Gastrocnemius medialis (tissue), 4 donors: ENCODE measurements around the gene TRIO. TPM values are rescaled to one million over a fixed set of nuclear protein-coding genes. Genes with fewer than 3 reads are reported as not detected.

Experiments
- ATAC-seq, 2 donors: fragments of 150-250 bp; one replicate each; pipeline ENCODE4 v1.9.1; 2016
- DNase-seq, 2 donors: peaks; one replicate each; pipeline ENCODE4 v3.0.0-alpha.2; 2019
- H3K27ac ChIP-seq, 4 donors: fragments of 200-600 bp; sonication (generic); 1 replicate in 1 of 4; 2 replicates in 3 of 4; pipeline ENCODE4 v1.5.1; 2016 to 2018; ENCODE audit warnings: mild to moderate bottlenecking in 2 of 4, moderate library complexity in 1 of 4
- H3K27me3 ChIP-seq, 3 donors: fragments of 200-600 bp; sonication (generic) in 2 of 3; 1 replicate in 1 of 3; 2 replicates in 2 of 3; pipeline versions ENCODE4 v1.5.1 to v1.6.0; 2016 to 2019; ENCODE audit warnings: mild to moderate bottlenecking in 1 of 3, moderate library complexity in 1 of 3
- H3K36me3 ChIP-seq, 2 donors: fragments of 200-600 bp; sonication (generic) in 1 of 2; one replicate each; pipeline ENCODE4 v1.5.1; 2017 to 2018
- H3K4me1 ChIP-seq, 2 donors: fragments of 200-600 bp; sonication (generic) in 1 of 2; one replicate each; pipeline ENCODE4 v1.5.1; 2016 to 2017; ENCODE audit warnings: mild to moderate bottlenecking in 2 of 2
- H3K4me3 ChIP-seq, 4 donors: fragments of 200-600 bp; sonication (generic) in 3 of 4; 1 replicate in 1 of 4; 2 replicates in 3 of 4; pipeline ENCODE4 v1.5.1; 2016 to 2019; ENCODE audit warnings: mild to moderate bottlenecking in 2 of 4
- H3K9me3 ChIP-seq, 3 donors: fragments of 200-600 bp; sonication (generic) in 2 of 3; 1 replicate in 1 of 3; 2 replicates in 2 of 3; pipeline ENCODE4 v1.5.1; 2016 to 2019
- CTCF ChIP-seq, 5 experiments: fragments of 450-650 bp in 3 of 5; fragments of 200-600 bp in 2 of 5; sonication (generic) in 2 of 5; IDR thresholded peaks in 4 of 5; conservative IDR thresholded peaks in 1 of 5; 1 replicate in 4 of 5; 2 replicates in 1 of 5; pipeline ENCODE4 v1.5.1; 2016 to 2019; ENCODE audit warnings: antibody characterized with exemption in 5 of 5, mild to moderate bottlenecking in 3 of 5, moderate library complexity in 3 of 5
- POLR2A ChIP-seq, 2 donors: fragments of 450-650 bp; IDR thresholded peaks; one replicate each; pipeline ENCODE4 v1.6.1; 2017; ENCODE audit warnings: antibody characterized with exemption in 2 of 2, mild to moderate bottlenecking in 2 of 2, moderate library complexity in 2 of 2
- in situ Hi-C, 4 donors: fragments of 200-750 bp; cut with MboI; loops; one replicate each; pipeline versions ENCODE4 v1.15.0 to v1.8.0; 2017; ENCODE audit warnings: low sequenced_read_pairs in 4 of 4
- intact Hi-C: fragments of 100-400 bp; cut with DNase I; formaldehyde crosslinking; loops from one replicate; pipeline ENCODE4 v1.15.1; 2023; ENCODE audit warnings: low total_unique reads
- total RNA-seq, 4 donors: library from RNA; depleted of rRNA; stranded (reverse); fragments of >200 nt; gene quantifications; one replicate each; pipeline versions ENCODE4 v1.1.0 to v1.2.3, GENCODE V29; 2016

The TRIO gene
- total RNA-seq, 4 donors from 2014 or later, result 31.5 to 57.5 (median 50.4) TPM

DNA sequence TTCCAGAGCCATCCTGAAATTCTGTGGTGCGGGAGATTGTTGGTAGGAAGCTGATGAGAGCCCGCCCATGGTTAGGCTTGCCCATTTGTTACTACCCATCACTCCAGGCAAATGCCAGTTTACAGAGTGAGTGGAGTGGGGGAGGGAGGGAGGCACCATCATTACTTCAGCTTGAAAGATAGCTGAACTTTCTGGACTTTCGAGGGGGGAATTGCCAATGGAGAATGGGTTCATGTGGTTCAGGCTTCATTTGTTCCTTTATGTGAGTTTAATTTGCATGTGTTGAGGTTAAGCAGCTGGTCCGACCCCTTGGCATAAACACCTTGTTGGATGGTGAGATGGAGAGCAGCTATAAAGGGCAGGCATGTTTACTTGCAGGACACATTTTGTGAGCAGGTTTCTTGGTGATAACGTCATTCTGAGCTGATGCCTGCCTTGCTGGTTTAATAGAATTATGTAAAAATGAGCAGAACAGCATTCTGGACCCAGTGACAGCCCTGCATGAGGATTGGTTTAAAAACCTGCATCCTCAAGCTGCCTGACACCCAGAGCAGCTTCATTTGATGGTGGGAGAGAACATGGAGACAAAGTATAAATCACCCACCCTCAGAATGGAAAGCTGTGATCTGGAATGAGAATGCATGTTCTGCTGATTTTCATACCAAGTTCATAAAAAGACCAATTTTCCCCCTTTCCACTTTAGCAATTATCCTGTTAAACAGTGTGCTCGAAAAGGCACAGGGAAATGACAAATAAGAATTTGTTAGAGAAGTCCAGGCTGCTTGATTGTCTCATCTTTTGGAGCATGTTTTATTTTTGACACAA is 106.3 kb downstream of the TRIO start:
- no peak for TF ChIP-seq CTCF (IDR thresholded peaks at IDR 0.05 in 4 of 5, conservative IDR thresholded peaks at IDR 0.05 in 1 of 5)
- no peak for TF ChIP-seq POLR2A (IDR thresholded peaks at IDR 0.05)
- no peaks in the 10 kb centered on the region for H3K36me3 ChIP-seq
- ATAC-seq, result no peak
- DNase-seq, result no peak
- H3K27me3 ChIP-seq, result no peaks in the 10 kb centered on the region
- peak overlapping the region in 2 of 4 donors; percentile 57 to 75 for H3K27ac ChIP-seq
- H3K4me3 ChIP-seq, result no peak overlapping the region
- no peaks in the 10 kb centered on the region for H3K9me3 ChIP-seq
- in situ Hi-C loops (loop anchor here in 2 of 4 donors (10.0 to 25.0 kb wide), 2 partner anchors 105 to 262 kb away; partner anchors contain the start of gene TRIO (in 1 of the 2)), intact Hi-C loops (no loop called here)
- peaks cover 52 to 58% of the 10 kb centered on the region in 2 donors for H3K4me1 ChIP-seq

- H3K36me3 ChIP-seq, result no peaks in the 10 kb centered on the region
- H3K9me3 ChIP-seq, result no peaks in the 10 kb centered on the region
- TF ChIP-seq CTCF (IDR thresholded peaks at IDR 0.05 in 4 of 5, conservative IDR thresholded peaks at IDR 0.05 in 1 of 5) (no peak), POLR2A (IDR thresholded peaks at IDR 0.05) (peak in 1 of 2 donors; percentile 38)
- H3K4me1 ChIP-seq, result peaks cover 44 to 53% of the 10 kb centered on the region in 2 donors
- intact Hi-C loops, result no loop called here
- DNase-seq (peak; percentile 29 to 62), ATAC-seq (peak; percentile 71 to 86)
- peak overlapping the region; percentile 57 to 75 (median 62) for H3K27ac ChIP-seq
- H3K27me3 ChIP-seq, result no peaks in the 10 kb centered on the region
- peak overlapping the region in 3 of 4 donors; percentile 32 to 39 (median 33) for H3K4me3 ChIP-seq
- in situ Hi-C loops, result loop anchor here in 2 of 4 donors (10.0 to 25.0 kb wide), 2 partner anchors 105 to 263 kb away; partner anchors contain the start of gene TRIO (in 1 of the 2)
Observed at GRCh38 chr5:14250084-14250695, 107.0 kb downstream of the TRIO start.

GRCh38 chr5:14250748-14251701 is 107.9 kb downstream of the TRIO start:
- Histone ChIP-seq H3K4me1 (peaks cover 36 to 52% of the 10 kb centered on the region in 2 donors), H3K9me3 (no peaks in the 10 kb centered on the region), H3K4me3 (peak overlapping the region in 1 of 4 donors; percentile 32), H3K36me3 (no peaks in the 10 kb centered on the region), H3K27me3 (no peaks in the 10 kb centered on the region), H3K27ac (peak overlapping the region; percentile 57 to 75 (median 62))
- TF ChIP-seq POLR2A (IDR thresholded peaks at IDR 0.05) (no peak), CTCF (IDR thresholded peaks at IDR 0.05 in 4 of 5, conservative IDR thresholded peaks at IDR 0.05 in 1 of 5) (no peak)
- ATAC-seq, result peak in 1 of 2 donors; percentile 31
- intact Hi-C loops, result no loop called here
- DNase-seq, result no peak
- in situ Hi-C loops, result loop anchor here in 2 of 4 donors (10.0 to 25.0 kb wide), 2 partner anchors 106 to 264 kb away; partner anchors contain the start of gene TRIO (in 1 of the 2)

- Histone ChIP-seq H3K9me3 (no peaks in the 10 kb centered on the region), H3K36me3 (no peaks in the 10 kb centered on the region), H3K27me3 (no peaks in the 10 kb centered on the region), H3K4me1 (peaks cover 29 to 48% of the 10 kb centered on the region in 2 donors), H3K4me3 (no peak overlapping the region), H3K27ac (peak overlapping the region in 3 of 4 donors; percentile 57 to 75 (median 66))
- DNase-seq, result no peak
- ATAC-seq, result no peak
- in situ Hi-C loops, result loop anchor here in 2 of 4 donors (10.0 to 25.0 kb wide), 2 partner anchors 107 to 264 kb away; partner anchors contain the start of gene TRIO (in 1 of the 2)
- intact Hi-C loops, result no loop called here
- TF ChIP-seq POLR2A (IDR thresholded peaks at IDR 0.05), result no peak
- no peak for TF ChIP-seq CTCF (IDR thresholded peaks at IDR 0.05 in 4 of 5, conservative IDR thresholded peaks at IDR 0.05 in 1 of 5)
Observed at GRCh38 chr5:14251733-14252132, 108.6 kb downstream of the TRIO start.
